Tibial nerve (tissue), 4 donors: ENCODE results near the gene TERT.

Experiments used
- CTCF ChIP-seq, 5 experiments: fragments of 200-600 bp in 3 of 5; fragments of 450-650 bp in 2 of 5; sonication (generic) in 3 of 5; IDR thresholded peaks; one replicate each; pipeline ENCODE4 v1.5.1; 2016 to 2019; ENCODE audit warnings: antibody characterized with exemption in 5 of 5, mild to moderate bottlenecking in 3 of 5, moderate library complexity in 2 of 5
- EP300 ChIP-seq, 2 donors: sonication (generic); formaldehyde crosslinking; IDR thresholded peaks; one replicate each; pipeline ENCODE4 v1.6.1; 2017; ENCODE audit warnings: antibody characterized with exemption in 2 of 2, mild to moderate bottlenecking in 1 of 2
- POLR2A ChIP-seq, 2 donors: fragments of 450-650 bp; IDR thresholded peaks; one replicate each; pipeline ENCODE4 v1.6.1; 2017; ENCODE audit warnings: antibody characterized with exemption in 2 of 2, mild to moderate bottlenecking in 2 of 2, moderate library complexity in 2 of 2

GRCh38 chr5:1280177-1281037 lies 14.5 kb downstream of the TERT start:
- TF ChIP-seq POLR2A (IDR thresholded peaks at IDR 0.05) (no peak), EP300 (IDR thresholded peaks at IDR 0.05) (no peak), CTCF (IDR thresholded peaks at IDR 0.05) (no peak)
